NCI-H1092 (cell line): Measurements from ENCODE around the gene CRYBG3.
"Not testable (repeated sequence)": the region's sequence is repeated elsewhere in the genome, so short reads cannot be mapped to it uniquely, and the experiment has no call there.

Experiments used
- DNase-seq: peaks from one replicate; lab custom pipeline; 2025; lab: John Stamatoyannopoulos, UW

The CRYBG3 gene

GRCh38 chr3:97821774-97822358, at the start of gene CRYBG3:
Gene CRYBG3 (plus strand): TSS chr3:97822011. CDS start chr3:97822207, 196 bp downstream.
- DNase-seq: peak; percentile 56

- DNase-seq: no peak
Measured at GRCh38 chr3:97772926-97773325, 48.9 kb upstream of the CRYBG3 start.

GRCh38 chr3:97778152-97778551, 43.7 kb upstream of the CRYBG3 start:
- no peak for DNase-seq

GRCh38 chr3:97793420-97794019, 28.3 kb upstream of the CRYBG3 start:
- peak; percentile 16 for DNase-seq

GRCh38 chr3:97795951-97796350, 25.9 kb upstream of the CRYBG3 start:
- no peak for DNase-seq

GRCh38 chr3:97804471-97804870, 17.3 kb upstream of the CRYBG3 start:
- DNase-seq: no peak

- no peak for DNase-seq
Measured at GRCh38 chr3:97810779-97811390, 10.9 kb upstream of the CRYBG3 start.

GRCh38 chr3:97815149-97815917, 6.5 kb upstream of the CRYBG3 start:
- no peak for DNase-seq

GRCh38 chr3:97816811-97817210, 5.0 kb upstream of the CRYBG3 start:
- DNase-seq: no peak

GRCh38 chr3:97817965-97818364, 3.8 kb upstream of the CRYBG3 start:
- peak; percentile 92 for DNase-seq

- no peak for DNase-seq
Measured at GRCh38 chr3:97820780-97821179, 1.0 kb upstream of the CRYBG3 start.

- peak; percentile 46 for DNase-seq
Measured at GRCh38 chr3:97821287-97821773, 481 bp upstream of the CRYBG3 start.

GRCh38 chr3:97822359-97822775, 556 bp downstream of the CRYBG3 start:
- DNase-seq: no peak

GRCh38 chr3:97823046-97824004, 1.5 kb downstream of the CRYBG3 start:
- no peak for DNase-seq

GRCh38 chr3:97825101-97825500, 3.3 kb downstream of the CRYBG3 start:
- no peak for DNase-seq

- no peak for DNase-seq
Measured at GRCh38 chr3:97827741-97828471, 6.1 kb downstream of the CRYBG3 start.

- DNase-seq: no peak
Measured at GRCh38 chr3:97829198-97829597, 7.4 kb downstream of the CRYBG3 start.

- no peak for DNase-seq
Measured at GRCh38 chr3:97830638-97831037, 8.8 kb downstream of the CRYBG3 start.

- DNase-seq: no peak
Measured at GRCh38 chr3:97831140-97831539, 9.3 kb downstream of the CRYBG3 start.

GRCh38 chr3:97833184-97833583, 11.4 kb downstream of the CRYBG3 start:
- not testable (repeated sequence) for DNase-seq

- DNase-seq: no peak
Measured at GRCh38 chr3:97835761-97836160, 13.9 kb downstream of the CRYBG3 start.
